HEK293 (cell line): ENCODE data around the gene LMNA.

ENCODE experiments used
- CTCF ChIA-PET: fragments of 350-600 bp; formaldehyde crosslinking; extraction: SDS; loops from one replicate; lab custom pipeline; 2021; ENCODE audit warnings: antibody characterized with exemption; lab: Yijun Ruan, JAX
- POLR2A ChIA-PET: fragments of 300-600 bp; formaldehyde crosslinking; extraction: SDS; loops from one replicate; lab custom pipeline; 2020; ENCODE audit warnings: antibody characterized with exemption, inconsistent platforms; lab: Yijun Ruan, JAX
- H3K27ac ChIP-seq: fragments of 200-500 bp; sonication (Bioruptor generic); 2 replicates; pipeline ENCODE4 v1.5.1; 2014; ENCODE audit warnings: low read depth, low read length, control low read depth, inconsistent platforms; ENCODE audit errors: extremely low read depth
- H3K36me3 ChIP-seq, 2 experiments: fragments of 200-500 bp in 1 of 2; sonication (Bioruptor generic) in 1 of 2; 1 replicate in 1 of 2; 2 replicates in 1 of 2; pipeline ENCODE4 v1.5.1; 2014 to 2017; ENCODE audit warnings: inconsistent platforms in 2 of 2, low read length in 2 of 2; ENCODE audit not compliant: control insufficient read depth in 2 of 2, insufficient read depth in 1 of 2
- H3K4me1 ChIP-seq: fragments of 200-500 bp; sonication (Bioruptor generic); 2 replicates; pipeline ENCODE4 v1.5.1; 2014; ENCODE audit warnings: mild to moderate bottlenecking, low read length, inconsistent platforms; ENCODE audit not compliant: control insufficient read depth, insufficient read depth
- H3K4me3 ChIP-seq: 2 replicates; pipeline ENCODE4 v1.5.1; 2011; ENCODE audit warnings: low read depth, mild to moderate bottlenecking, control low read depth, low read length, moderate library complexity
- H3K9me3 ChIP-seq: fragments of 200-500 bp; sonication (Bioruptor generic); 2 replicates; pipeline ENCODE4 v1.5.1; 2014; ENCODE audit warnings: low read depth, low read length, inconsistent platforms; ENCODE audit not compliant: control insufficient read depth, insufficient read depth
- GLIS1 ChIP-seq: fragments of 450-650 bp; formaldehyde crosslinking; IDR thresholded peaks from 2 replicates; pipeline ENCODE4 v1.5.1; 2016; ENCODE audit warnings: missing biosample characterization, missing genetic modification characterization
- HOXD13 ChIP-seq: sonication (generic); formaldehyde crosslinking; IDR thresholded peaks from 2 replicates; pipeline ENCODE4 v1.8.0; 2022; ENCODE audit warnings: missing genetic modification reagents, borderline replicate concordance
- OSR2 ChIP-seq: fragments of 450-650 bp; formaldehyde crosslinking; IDR thresholded peaks from 2 replicates; pipeline ENCODE4 v1.5.1; 2016; ENCODE audit warnings: missing biosample characterization, missing genetic modification characterization
- PATZ1 ChIP-seq: fragments of 450-650 bp; formaldehyde crosslinking; IDR thresholded peaks from 2 replicates; pipeline ENCODE4 v1.5.1; 2016; ENCODE audit warnings: missing biosample characterization, missing genetic modification characterization
- REPIN1 ChIP-seq: fragments of 450-650 bp; formaldehyde crosslinking; IDR thresholded peaks from 2 replicates; pipeline ENCODE4 v1.5.1; 2017; ENCODE audit warnings: missing biosample characterization, missing genetic modification characterization, low read depth
- SP2 ChIP-seq: fragments of 450-650 bp; formaldehyde crosslinking; IDR thresholded peaks from 2 replicates; pipeline ENCODE4 v1.5.1; 2016; ENCODE audit warnings: missing biosample characterization, missing genetic modification characterization
- WT1 ChIP-seq: fragments of 450-650 bp; formaldehyde crosslinking; IDR thresholded peaks from 2 replicates; pipeline ENCODE4 v1.5.1; 2016; ENCODE audit warnings: missing biosample characterization, missing genetic modification characterization
- ZBTB17 ChIP-seq: fragments of 450-650 bp; formaldehyde crosslinking; IDR thresholded peaks from 2 replicates; pipeline ENCODE4 v1.5.1; 2016; ENCODE audit warnings: missing biosample characterization, missing genetic modification characterization
- ZFP3 ChIP-seq: fragments of 450-650 bp; formaldehyde crosslinking; IDR thresholded peaks from 2 replicates; pipeline ENCODE4 v1.5.1; 2016; ENCODE audit warnings: low read depth, missing biosample characterization, missing genetic modification characterization
- ZIC2 ChIP-seq: fragments of 450-650 bp; formaldehyde crosslinking; IDR thresholded peaks from 2 replicates; pipeline ENCODE4 v1.5.1; 2016; ENCODE audit warnings: missing biosample characterization, missing genetic modification characterization
- ZNF121 ChIP-seq: fragments of 450-650 bp; formaldehyde crosslinking; IDR thresholded peaks from 2 replicates; pipeline ENCODE4 v1.5.1; 2016; ENCODE audit warnings: missing biosample characterization, missing genetic modification characterization
- ZNF140 ChIP-seq: fragments of 450-650 bp; formaldehyde crosslinking; IDR thresholded peaks from 2 replicates; pipeline ENCODE4 v1.5.1; 2016; ENCODE audit warnings: missing biosample characterization, missing genetic modification characterization
- ZNF146 ChIP-seq: fragments of 450-650 bp; formaldehyde crosslinking; IDR thresholded peaks from 2 replicates; pipeline ENCODE4 v1.5.1; 2016; ENCODE audit warnings: missing biosample characterization, missing genetic modification characterization
- ZNF16 ChIP-seq: fragments of 450-650 bp; formaldehyde crosslinking; IDR thresholded peaks from 2 replicates; pipeline ENCODE4 v1.5.1; 2016; ENCODE audit warnings: low read depth, missing biosample characterization, missing genetic modification characterization
- ZNF366 ChIP-seq: fragments of 450-650 bp; formaldehyde crosslinking; conservative IDR thresholded peaks from 2 replicates; pipeline ENCODE4 v1.5.1; 2016; ENCODE audit warnings: missing biosample characterization, missing genetic modification characterization
- ZNF394 ChIP-seq: fragments of 450-650 bp; formaldehyde crosslinking; IDR thresholded peaks from 2 replicates; pipeline ENCODE4 v1.5.1; 2016; ENCODE audit warnings: missing biosample characterization, missing genetic modification characterization, mild to moderate bottlenecking, moderate library complexity, borderline replicate concordance
- ZNF501 ChIP-seq: fragments of 450-650 bp; formaldehyde crosslinking; IDR thresholded peaks from 2 replicates; pipeline ENCODE4 v1.5.1; 2016; ENCODE audit warnings: missing biosample characterization, missing genetic modification characterization
- ZNF548 ChIP-seq: fragments of 450-650 bp; formaldehyde crosslinking; IDR thresholded peaks from 2 replicates; pipeline ENCODE4 v1.5.1; 2016; ENCODE audit warnings: missing biosample characterization, missing genetic modification characterization
- ZNF621 ChIP-seq: fragments of 450-650 bp; formaldehyde crosslinking; IDR thresholded peaks from 2 replicates; pipeline ENCODE4 v1.5.1; 2017; ENCODE audit warnings: missing biosample characterization, missing genetic modification characterization
- ZNF623 ChIP-seq: fragments of 450-650 bp; formaldehyde crosslinking; IDR thresholded peaks from 2 replicates; pipeline ENCODE4 v1.5.1; 2016; ENCODE audit warnings: missing biosample characterization, missing genetic modification characterization
- ZNF629 ChIP-seq: fragments of 450-650 bp; formaldehyde crosslinking; IDR thresholded peaks from 2 replicates; pipeline ENCODE4 v1.5.1; 2017; ENCODE audit warnings: missing biosample characterization, missing genetic modification characterization
- ZNF76 ChIP-seq: fragments of 450-650 bp; formaldehyde crosslinking; IDR thresholded peaks from 2 replicates; pipeline ENCODE4; 2016; ENCODE audit warnings: low read depth, missing biosample characterization, missing genetic modification characterization, borderline replicate concordance
- ZNF843 ChIP-seq: fragments of 450-650 bp; formaldehyde crosslinking; IDR thresholded peaks from 2 replicates; pipeline ENCODE4 v1.5.1; 2016; ENCODE audit warnings: missing biosample characterization, missing genetic modification characterization
- ZSCAN16 ChIP-seq: fragments of 450-650 bp; formaldehyde crosslinking; IDR thresholded peaks from 2 replicates; pipeline ENCODE4 v1.5.1; 2016; ENCODE audit warnings: missing biosample characterization, missing genetic modification characterization
- TF ChIP-seq, protein P1 (sequence below): fragments of 450-650 bp; formaldehyde crosslinking; IDR thresholded peaks from 2 replicates; pipeline ENCODE4 v1.5.1; 2016; ENCODE audit warnings: missing biosample characterization, missing genetic modification characterization, borderline replicate concordance
- TF ChIP-seq, protein P2 (sequence below): fragments of 450-650 bp; formaldehyde crosslinking; IDR thresholded peaks from 2 replicates; pipeline ENCODE4 v1.5.1; 2016; ENCODE audit warnings: missing biosample characterization, missing genetic modification characterization
- TF ChIP-seq, protein P3 (sequence below): fragments of 450-650 bp; formaldehyde crosslinking; optimal IDR thresholded peaks from 2 replicates; pipeline ENCODE3; 2016; ENCODE audit warnings: missing biosample characterization, mild to moderate bottlenecking, missing genetic modification characterization

Gene LMNA

GRCh38 chr1:156113282-156113950 is 1.1 kb upstream of the LMNA start:
- TF ChIP-seq ZBTB17 (tag by site-specific recombination) (peak; percentile 31; the same call in 1 of the 2 replicates), ZNF146 (tag by site-specific recombination) (no peak), ZNF623 (tag by site-specific recombination) (no peak), ZSCAN16 (tag by site-specific recombination) (no peak), ZNF16 (no peak), ZNF76 (no peak), ZNF621 (no peak), ZNF394 (tag by site-specific recombination) (no peak), ZNF629 (tag by site-specific recombination) (no peak), PATZ1 (tag by site-specific recombination) (peak; percentile 38; the same call in 1 of the 2 replicates), ZNF366 (0 out of 2 replicates have a peak, but pooled peaks have one; percentile 18), SP2 (no peak), REPIN1 (tag by site-specific recombination) (no peak), ZNF843 (tag by site-specific recombination) (no peak), ZNF121 (no peak), OSR2 (tag by site-specific recombination) (no peak), ZNF501 (tag by site-specific recombination) (no peak), ZNF548 (no peak), ZFP3 (tag by site-specific recombination) (no peak), ZNF140 (tag by site-specific recombination) (no peak), HOXD13 (CRISPR knock-in tag) (no peak), ZIC2 (tag by site-specific recombination) (no peak), GLIS1 (tag by site-specific recombination) (peak; percentile 79), WT1 (no peak)
- TF ChIP-seq, protein P1, sequence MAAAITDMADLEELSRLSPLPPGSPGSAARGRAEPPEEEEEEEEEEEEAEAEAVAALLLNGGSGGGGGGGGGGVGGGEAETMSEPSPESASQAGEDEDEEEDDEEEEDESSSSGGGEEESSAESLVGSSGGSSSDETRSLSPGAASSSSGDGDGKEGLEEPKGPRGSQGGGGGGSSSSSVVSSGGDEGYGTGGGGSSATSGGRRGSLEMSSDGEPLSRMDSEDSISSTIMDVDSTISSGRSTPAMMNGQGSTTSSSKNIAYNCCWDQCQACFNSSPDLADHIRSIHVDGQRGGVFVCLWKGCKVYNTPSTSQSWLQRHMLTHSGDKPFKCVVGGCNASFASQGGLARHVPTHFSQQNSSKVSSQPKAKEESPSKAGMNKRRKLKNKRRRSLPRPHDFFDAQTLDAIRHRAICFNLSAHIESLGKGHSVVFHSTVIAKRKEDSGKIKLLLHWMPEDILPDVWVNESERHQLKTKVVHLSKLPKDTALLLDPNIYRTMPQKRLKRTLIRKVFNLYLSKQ (tag by site-specific recombination): no peak
- TF ChIP-seq, protein P2, sequence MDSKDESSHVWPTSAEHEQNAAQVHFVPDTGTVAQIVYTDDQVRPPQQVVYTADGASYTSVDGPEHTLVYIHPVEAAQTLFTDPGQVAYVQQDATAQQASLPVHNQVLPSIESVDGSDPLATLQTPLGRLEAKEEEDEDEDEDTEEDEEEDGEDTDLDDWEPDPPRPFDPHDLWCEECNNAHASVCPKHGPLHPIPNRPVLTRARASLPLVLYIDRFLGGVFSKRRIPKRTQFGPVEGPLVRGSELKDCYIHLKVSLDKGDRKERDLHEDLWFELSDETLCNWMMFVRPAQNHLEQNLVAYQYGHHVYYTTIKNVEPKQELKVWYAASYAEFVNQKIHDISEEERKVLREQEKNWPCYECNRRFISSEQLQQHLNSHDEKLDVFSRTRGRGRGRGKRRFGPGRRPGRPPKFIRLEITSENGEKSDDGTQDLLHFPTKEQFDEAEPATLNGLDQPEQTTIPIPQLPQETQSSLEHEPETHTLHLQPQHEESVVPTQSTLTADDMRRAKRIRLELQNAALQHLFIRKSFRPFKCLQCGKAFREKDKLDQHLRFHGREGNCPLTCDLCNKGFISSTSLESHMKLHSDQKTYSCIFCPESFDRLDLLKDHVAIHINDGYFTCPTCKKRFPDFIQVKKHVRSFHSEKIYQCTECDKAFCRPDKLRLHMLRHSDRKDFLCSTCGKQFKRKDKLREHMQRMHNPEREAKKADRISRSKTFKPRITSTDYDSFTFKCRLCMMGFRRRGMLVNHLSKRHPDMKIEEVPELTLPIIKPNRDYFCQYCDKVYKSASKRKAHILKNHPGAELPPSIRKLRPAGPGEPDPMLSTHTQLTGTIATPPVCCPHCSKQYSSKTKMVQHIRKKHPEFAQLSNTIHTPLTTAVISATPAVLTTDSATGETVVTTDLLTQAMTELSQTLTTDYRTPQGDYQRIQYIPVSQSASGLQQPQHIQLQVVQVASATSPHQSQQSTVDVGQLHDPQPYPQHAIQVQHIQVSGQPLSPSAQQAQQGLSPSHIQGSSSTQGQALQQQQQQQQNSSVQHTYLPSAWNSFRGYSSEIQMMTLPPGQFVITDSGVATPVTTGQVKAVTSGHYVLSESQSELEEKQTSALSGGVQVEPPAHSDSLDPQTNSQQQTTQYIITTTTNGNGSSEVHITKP (tag by site-specific recombination): peak; percentile 94
- TF ChIP-seq, protein P3, sequence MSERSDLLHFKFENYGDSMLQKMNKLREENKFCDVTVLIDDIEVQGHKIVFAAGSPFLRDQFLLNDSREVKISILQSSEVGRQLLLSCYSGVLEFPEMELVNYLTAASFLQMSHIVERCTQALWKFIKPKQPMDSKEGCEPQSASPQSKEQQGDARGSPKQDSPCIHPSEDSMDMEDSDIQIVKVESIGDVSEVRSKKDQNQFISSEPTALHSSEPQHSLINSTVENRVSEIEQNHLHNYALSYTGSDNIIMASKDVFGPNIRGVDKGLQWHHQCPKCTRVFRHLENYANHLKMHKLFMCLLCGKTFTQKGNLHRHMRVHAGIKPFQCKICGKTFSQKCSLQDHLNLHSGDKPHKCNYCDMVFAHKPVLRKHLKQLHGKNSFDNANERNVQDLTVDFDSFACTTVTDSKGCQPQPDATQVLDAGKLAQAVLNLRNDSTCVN (tag by site-specific recombination): no peak
- TF ChIP-seq, all 188 proteins: peak for 5

More at GRCh38 chr1:156113282-156113950, 1.1 kb upstream of the LMNA start:
- H3K27ac ChIP-seq: no peak overlapping the region
- no peaks in the 10 kb centered on the region for H3K9me3 ChIP-seq
- no peaks in the 10 kb centered on the region; a peak in 1 of 3 replicates for H3K36me3 ChIP-seq
- POLR2A ChIA-PET: interaction anchor here (1.3 to 5.5 kb wide), 4 partner anchors 11 to 80 kb away, joined by 3 to 63 read pairs (median 32); partner anchors contain the start of gene SLC25A44
- no peak overlapping the region for H3K4me3 ChIP-seq
- CTCF ChIA-PET: interaction anchor here (0.6 to 25.6 kb wide), 6 partner anchors 12 to 206 kb away, joined by 3 to 1029 read pairs (median 8); no protein-coding TSS in a partner anchor
- H3K4me1 ChIP-seq: peaks cover 4% of the 10 kb centered on the region
